Fibroblast of skin of right quadriceps (primary cell): ENCODE results near the gene NCF2.
A peak's percentile ranks its signal among the peaks of the same experiment; 100 is the strongest.

Source experiments
- DNase-seq: peaks from one replicate; pipeline ENCODE4 v3.0.0-alpha.2; 2013

The NCF2 gene

GRCh38 chr1:183548116-183548515, 42.1 kb downstream of the NCF2 start:
- no peak for DNase-seq

DNA sequence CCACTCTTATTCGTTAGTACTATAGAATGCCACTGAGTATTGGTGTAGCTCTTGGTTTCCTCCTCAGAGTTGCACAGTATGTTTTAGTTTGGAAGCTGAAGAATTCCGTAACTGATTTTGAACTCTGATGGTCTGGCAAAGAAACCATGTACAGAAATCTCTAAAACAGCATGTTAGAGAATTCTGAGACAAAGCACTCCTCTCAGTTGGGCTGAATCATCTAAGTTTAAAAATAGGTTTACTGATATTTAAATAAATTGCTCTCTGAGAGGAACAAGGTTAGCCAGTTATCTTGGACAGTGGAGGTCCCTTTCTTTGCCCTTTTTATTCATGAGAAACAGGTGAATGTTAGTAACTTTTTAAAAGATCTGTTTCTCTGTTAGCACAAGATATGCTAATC, 43.8 kb downstream of the NCF2 start:
- no peak for DNase-seq

GRCh38 chr1:183544598-183545297, 45.5 kb downstream of the NCF2 start:
- DNase-seq = no peak

- peak; percentile 61 for DNase-seq
Measured at GRCh38 chr1:183543619-183544204, 46.5 kb downstream of the NCF2 start.

- DNase-seq = no peak
Measured at GRCh38 chr1:183537405-183537804, 52.9 kb downstream of the NCF2 start.

DNA sequence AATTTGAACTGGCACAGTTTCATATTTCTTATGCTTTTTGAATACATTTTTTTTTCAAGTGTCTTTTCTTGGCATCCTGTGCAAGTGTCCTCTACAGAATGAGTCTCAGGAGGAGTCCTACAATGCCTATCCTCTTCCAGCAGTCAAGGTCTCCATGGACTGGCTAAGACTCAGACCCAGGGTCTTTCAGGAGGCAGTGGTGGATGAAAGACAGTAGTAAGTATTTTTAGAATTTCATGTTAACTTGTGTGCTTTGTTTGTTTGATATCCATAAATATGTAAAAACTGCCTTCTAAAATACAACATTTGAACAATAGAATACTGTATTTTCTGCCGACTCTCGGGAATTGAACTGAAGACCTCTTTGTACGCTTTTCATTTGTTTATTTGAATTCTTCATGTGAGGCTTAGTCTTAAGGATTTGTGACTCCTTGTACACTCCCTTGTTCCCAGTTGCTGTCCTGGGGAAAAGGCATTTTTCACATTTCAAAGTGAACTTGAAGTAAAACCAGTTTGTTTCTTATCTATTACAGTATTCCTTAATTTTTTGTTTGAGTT, 56.6 kb downstream of the NCF2 start:
- no peak for DNase-seq

DNA sequence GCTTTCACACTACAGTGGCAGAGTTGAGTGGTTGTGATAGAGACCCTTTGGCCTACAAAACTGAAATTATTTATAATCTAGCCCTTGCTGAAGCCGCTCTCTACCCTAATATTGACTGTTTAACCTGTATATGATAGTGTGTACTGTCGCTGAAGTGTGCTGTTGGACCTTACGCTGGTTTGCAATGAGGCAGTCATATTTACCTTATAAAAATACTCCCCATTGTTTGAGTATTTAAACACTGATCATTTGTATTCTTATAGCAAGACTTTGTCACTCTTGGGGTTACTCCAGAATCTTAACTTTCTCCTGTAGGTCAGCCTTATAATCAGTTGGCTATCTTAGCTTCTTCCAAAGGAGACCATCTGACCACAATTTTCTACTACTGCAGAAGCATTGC, 61.7 kb downstream of the NCF2 start:
- no peak for DNase-seq

GRCh38 chr1:183522104-183522503, 68.2 kb downstream of the NCF2 start:
- DNase-seq = no peak

- no peak for DNase-seq
Measured at GRCh38 chr1:183520379-183520778, 69.9 kb downstream of the NCF2 start.

DNA sequence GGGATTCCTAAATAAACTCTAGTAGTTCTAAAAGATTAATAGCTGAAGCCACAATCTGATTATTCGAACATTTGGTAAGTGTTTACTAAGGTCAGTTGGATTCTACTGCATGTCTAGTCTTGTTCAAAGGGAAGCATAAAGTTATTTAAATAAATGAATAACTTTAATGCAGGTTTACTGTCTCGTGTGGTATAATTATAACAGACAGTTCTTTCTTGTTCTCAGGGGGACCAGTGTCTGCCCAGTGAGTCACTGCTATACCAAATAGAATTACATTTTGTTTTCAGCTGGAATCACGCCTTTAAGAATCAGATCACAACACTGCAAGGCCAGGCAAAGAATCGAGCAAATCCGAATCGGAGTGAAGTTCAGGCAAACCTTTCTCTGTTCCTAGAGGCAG, 72.9 kb downstream of the NCF2 start:
- DNase-seq = no peak

GRCh38 chr1:183516725-183517124, 73.5 kb downstream of the NCF2 start:
- no peak for DNase-seq

GRCh38 chr1:183515002-183515689, 75.1 kb downstream of the NCF2 start:
- DNase-seq = peak; percentile 77

GRCh38 chr1:183514235-183514634, 76.0 kb downstream of the NCF2 start:
- no peak for DNase-seq

DNA sequence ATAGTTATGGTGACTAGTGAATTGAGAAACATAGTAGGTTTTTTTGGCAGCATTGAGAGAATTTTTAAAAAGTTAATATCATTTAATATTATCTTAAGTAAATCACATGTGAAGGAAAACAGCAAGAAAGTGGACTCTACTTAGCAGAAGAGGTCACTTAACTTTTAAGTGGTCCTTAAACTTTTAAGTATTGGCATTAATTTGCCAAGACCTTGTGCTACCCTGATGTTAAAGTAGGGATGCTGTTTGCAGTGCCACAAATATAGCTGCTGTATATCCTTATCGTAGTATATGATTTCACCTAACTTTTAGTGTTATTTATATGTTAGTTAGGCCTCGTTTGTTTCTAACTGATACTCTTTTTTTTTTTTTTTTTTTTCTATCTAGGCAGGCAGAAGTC, 77.8 kb downstream of the NCF2 start:
- no peak for DNase-seq

DNA sequence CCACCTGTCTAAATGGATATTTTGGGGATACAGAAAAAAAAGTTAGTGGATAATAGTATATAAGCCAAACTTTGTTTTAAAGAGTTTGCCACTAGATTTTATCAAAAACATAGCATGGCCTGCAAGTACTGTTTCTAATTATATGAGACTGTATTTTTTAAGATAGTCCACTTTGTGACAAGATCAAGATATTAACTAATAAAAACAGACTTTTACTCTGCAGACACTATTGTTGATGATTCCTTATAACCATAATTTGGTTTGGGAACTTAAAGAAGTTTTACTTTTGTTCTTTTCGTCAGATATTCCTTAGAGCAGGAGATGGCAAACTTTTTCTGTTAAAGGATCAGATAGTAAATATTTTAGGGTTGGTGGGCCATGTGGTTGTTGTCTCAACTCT, 81.6 kb downstream of the NCF2 start:
- no peak for DNase-seq

GRCh38 chr1:183506561-183506960, 83.7 kb downstream of the NCF2 start:
- peak; percentile 40 for DNase-seq
